ENCODE data around the gene VAPB.

VAPB gene

DNA sequence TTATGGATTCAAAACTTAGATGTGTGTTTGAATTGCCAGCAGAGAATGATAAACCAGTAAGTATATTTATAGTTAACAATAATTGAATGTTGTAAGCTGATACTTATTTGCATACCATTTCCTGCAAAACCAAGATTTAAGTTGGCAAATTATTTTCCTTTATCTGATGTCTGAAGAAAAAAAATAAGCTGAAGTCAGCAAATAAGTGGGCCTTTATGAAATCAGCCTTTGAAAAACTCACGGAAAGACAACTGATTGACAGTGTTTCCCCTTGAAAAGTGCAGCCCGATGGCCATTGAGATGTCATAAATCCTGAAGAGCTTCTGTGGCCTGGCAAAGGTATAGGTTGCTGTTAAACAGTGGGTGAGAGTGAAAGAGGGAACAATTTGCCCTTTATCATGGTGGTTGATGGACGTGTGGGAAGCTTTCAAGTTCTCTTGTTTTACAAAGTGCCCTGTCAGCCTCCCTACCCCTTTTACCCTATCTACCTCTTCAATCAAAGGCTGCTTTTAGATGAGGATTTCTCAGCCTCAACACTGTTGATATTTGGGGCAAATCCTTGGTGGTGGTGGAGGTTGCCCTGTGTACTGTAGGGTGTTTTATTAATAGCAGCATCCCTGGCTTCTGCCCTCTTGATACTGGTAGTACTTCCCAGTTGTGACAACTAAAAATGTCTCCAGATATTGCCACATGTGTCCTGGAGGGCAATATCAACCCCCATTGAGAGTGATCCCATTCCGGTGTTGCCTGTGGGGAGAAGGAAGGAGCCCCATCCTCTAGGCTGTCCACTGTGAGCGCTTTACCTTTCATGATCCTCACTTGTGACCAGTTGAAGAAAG, 50.2 kb downstream of the VAPB start:
- DNase-seq: no peak

DNA sequence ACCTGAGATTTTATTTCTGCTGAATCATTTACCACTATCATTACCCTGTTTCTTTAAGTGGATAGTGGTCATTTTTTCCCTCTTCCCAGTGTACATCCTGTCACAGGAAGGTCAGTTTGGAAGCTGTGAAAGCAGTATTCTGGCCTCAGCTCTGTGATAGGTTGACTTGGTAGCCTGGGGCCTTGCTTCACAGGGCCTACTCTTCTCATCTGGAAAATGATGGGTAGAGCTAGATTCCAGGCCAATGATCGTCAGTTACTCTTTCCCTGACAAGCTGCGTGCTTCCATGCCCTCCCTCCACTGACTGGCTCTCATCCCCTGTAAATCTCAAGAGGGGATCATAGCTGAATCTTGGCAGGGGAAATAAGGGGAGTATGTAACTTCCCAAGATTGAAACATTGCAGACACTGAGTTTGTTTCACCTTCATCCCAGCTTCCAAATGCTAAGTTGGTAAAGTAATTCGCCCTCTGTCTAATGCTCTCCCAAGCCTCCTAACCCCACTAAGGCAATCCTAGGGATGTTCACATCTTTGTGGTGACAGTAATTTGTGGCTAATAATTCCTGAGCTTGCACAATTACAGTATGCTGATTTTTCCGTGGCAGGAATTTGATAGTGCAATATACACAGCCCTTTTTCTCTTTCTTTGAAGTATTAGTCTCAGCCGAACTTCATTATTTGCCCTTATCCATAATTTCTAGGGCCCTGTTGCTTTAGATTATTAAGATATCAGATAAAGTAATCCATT, 51.2 kb downstream of the VAPB start:
- no peak for DNase-seq

DNA sequence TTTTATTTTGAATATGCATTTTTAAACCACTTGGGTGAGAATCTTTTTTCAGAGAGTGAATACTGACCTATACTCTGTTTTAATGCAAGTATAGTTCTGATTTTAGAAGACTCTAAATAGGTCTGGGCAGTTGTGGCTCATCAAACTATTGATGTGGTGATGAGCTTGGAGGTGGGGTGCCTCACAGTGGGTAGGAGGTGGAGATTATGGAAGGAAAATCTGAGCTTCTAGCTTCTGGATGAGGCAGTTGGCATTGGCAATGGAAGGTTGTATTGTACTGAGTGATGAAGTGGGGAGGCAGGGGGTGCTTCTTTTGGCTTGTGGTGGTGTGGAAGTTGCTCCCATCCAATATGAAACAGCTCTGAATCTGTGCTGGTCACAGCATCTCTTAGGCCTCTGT, 52.7 kb downstream of the VAPB start:
- no peak for DNase-seq

DNA sequence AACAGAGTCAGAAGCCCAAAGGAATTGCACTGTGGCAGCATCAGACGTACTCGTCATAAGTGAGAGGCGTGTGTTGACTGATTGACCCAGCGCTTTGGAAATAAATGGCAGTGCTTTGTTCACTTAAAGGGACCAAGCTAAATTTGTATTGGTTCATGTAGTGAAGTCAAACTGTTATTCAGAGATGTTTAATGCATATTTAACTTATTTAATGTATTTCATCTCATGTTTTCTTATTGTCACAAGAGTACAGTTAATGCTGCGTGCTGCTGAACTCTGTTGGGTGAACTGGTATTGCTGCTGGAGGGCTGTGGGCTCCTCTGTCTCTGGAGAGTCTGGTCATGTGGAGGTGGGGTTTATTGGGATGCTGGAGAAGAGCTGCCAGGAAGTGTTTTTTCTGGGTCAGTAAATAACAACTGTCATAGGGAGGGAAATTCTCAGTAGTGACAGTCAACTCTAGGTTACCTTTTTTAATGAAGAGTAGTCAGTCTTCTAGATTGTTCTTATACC, 55.8 kb downstream of the VAPB start:
- DNase-seq: no peak

DNA sequence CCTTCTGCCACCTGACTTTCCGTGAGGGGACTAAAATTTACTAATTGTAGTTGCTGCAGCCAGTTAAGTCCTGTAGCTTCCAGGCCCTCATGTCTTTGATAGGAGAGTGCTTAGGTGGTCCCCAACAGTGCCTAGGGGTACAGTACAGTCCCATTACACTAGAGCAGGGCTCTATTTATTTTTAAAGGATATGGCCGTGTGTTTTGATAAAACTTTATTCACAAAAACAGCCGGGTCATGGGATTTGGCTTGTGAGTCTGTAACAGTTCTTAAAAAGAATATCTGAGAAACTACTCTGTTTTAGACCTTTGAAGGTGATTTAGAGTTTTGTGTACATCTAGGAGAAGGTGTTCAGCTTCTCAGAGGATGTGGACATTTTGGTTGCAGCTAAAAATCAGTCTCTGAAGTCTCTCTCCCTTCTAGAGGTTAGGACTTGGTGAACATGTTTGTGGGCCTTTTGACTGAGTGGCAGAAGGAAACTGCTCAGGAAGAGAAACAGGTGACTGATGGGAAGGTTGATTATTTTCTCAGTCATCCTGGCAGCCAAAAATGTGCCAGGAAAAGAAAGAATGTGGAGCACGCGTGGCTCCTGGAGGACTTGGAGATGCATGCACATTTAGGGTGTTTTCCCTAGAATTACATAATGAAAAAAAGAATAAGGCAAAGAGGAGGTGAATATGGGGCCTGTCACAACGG, 57.4 kb downstream of the VAPB start:
- no peak for DNase-seq

DNA sequence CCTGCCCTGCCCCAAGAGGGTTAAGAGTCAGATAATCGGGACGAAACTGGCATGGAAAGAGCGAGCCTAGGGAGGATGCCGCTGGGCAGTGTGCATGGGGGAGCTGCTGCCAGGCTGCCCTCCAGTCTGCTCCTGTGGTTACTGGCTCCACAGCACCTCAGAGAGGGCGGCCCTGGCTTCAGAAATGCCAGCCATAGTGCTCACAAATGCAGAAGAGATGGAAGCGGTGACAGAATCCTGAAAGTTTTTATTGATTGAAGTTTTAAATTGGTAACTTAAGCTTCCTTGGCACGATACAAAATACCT, 57.9 kb downstream of the VAPB start:
- no peak for DNase-seq

DNA sequence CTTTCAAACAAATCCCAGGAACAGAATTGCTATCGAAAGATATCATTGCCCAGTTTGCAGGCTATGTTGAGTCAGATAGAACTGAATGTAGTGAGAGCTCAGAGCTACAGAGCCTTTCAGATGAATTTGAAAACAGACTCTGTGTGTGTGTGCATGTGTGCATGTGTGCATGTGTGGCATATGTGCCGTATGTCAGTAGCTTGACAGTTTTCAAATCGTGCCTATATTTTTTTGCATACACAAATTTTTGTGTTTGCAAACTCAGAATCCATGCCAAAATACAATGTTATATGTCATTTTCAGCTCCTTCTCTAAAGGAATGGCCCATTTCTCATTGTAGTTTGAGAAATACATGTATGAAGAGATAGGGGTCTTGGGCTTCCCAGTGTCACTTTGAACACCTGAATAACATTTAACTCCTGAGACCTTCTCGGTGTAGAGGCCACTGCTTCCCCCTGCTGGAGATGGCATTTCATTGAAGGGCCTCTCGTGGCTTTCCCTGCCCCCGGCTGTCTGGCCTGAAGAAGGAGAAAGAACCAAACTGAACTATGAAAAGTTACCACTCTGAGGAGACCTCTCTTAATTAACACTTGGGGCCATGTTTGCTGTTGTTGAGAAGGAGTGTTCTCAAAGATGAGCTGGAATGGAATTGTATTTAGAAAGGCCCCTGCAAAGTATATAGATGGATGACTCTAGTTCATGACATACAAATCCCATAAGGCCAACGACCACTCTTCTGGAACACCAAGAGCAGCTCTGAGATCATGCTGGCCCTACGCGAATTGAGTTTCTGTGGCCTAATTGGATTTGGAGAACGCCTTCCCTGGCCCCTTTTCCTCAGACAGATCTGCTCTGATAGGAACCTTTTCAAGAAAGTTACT, 58.7 kb downstream of the VAPB start:
- DNase-seq: peak; percentile 53

DNA sequence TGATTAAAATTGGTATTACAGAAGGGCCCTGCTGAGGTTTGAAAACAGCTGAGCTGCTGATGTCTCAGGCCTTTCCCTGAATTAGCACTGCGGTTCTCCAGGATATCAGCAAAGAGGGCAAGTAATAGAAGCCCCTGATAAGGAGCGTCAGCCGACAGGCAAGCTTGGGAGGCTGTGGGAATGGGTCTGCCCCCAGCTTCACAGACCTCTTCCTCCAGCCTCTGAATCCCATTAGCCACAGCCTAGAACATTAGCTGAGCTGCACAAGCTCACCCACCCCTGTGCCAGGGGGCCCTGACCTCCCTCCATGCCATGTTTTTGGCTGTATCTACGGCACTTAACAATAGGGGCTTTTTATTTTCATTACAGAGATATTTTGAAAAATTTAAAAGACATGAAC, 59.9 kb downstream of the VAPB start:
- no peak for DNase-seq

DNA sequence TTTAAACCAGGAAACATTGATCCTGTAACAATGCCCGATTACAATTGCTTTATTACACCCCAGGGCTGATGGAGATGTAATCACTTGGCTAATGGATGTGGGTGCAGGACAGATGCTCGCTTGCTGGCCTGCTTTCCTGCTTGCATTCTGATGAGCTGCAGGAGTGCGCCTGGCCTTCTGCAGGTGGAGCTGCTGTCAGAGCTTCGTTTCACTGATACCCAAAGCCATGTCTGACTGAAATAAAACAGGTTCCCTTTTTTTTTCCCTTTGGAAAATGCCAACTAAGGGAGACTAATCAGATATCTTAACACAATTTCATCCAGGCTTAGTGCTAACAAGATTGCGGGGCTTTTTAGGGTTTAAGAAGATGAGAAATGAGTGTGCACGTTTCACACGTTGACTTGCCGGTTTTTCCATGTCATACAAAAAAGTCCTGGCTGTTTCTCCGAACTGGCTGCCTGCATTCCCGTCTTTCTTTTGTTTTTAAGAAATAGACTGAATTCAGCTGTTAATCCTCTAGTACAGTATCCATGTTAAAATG, 60.7 kb downstream of the VAPB start:
- DNase-seq: no peak

DNA sequence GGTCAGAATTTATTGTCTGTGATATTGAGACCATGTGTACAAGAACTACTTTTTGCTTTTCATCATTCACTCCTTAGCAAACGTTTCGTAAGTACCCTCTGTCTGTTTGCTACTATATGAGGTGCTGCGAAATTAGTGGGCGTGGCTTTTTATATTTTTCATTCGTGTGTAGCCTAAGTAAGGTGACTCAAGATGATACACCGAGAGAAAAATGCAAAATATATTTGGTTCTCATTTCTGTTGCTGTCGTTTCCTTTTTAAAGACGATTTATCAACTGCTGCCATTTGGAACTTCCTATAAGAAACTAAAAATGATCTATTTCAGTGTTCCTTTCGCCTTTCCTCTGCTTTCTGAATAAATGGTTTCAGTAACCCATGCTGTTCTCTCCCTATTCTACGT, 61.2 kb downstream of the VAPB start:
- DNase-seq: peak; percentile 62

DNA sequence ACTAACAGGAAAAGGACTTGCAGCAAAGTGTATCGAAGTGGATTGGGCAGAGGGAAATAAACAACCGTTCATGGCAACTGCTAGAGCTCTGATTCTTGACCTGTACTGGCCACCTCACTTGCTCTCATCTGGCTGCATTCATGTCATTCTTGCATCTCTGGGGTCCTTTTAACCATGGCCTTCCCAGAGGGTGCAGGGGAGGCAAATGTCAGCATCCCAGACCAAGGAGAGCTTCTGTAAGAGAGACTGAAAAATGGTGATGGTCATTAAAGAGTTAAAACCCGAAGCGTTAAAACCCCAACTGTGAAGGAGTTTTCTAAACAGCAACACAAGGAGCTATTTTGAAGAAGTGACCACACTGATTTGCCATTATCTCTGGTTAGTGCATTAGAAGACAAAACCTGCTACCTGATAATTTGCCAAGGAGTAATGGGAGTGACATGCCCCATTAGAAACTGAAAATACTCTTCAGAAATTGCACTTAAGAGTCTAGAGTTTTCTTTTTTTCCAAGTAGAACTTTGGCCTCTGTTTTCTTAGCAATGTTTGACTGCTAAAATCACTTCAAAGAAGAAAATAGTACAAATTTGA, 63.7 kb downstream of the VAPB start:
- no peak for DNase-seq

DNA sequence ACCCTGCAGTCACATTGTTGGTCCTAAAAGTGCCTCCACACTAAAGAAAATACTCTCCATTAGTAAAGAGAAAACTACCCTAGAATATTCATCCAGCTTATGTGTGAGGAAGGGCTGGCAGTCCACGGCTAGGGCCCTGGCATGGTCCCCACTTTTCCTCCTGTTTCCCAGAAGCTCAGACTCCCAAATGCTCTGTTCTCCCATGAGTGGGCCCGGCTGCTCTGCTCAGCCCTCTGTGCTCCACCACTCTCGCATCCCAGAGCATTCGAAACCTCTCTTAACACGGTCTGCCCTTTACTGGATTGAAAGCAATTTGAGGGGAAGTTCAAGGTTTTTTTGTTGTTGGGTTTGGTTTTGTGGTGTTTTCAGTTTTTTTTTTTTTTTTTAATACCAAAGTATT, 64.4 kb downstream of the VAPB start:
- no peak for DNase-seq

DNA sequence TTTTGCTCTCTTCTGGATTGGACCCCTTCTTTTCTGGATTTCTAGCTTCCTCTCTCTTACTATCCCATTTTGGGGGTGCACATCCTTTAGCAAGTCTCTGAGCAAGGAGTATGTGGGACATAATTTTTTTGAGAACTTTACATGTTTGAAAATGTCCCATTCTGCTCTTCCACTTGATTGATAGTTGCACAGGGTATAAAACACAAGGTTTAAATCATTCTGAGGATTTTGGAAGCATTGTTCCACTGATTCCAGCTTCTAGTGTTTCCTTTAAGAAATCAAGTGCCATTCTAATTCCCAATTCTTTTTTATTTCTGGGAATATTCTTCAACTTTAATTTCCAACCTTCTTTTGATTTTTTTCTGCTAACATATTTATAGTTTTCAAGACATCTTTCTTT, 65.4 kb downstream of the VAPB start:
- DNase-seq: no peak

DNA sequence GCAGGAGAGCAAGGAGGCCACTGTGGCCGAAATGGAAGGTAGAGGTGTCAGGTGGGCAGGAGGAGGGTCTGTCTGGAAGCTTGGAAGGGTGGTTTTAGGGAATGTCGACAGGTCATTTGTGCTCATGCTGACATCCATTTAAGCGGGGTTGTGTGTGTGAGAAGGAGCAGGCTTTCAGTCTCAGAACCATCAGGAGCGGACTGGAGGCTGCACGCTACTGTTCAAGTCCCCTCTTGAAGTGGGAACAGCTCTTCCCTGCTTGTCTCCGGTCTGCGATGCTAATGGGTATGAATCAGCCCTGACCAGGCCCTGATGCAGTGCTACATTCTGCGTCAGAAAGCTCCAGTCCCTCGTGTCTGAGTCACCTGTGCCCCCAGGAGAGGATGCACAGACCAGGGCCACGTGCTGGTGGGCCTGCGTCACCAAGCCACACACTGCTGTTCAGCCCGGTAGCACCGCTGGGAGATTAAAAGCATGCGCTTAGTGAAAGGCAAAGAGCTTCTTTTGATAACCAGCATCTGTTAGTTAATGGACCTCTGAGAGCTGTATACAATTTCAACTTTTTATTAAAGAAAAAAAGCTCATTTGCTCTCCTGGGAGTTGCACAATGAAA, 68.2 kb downstream of the VAPB start:
- peak; percentile 95 for DNase-seq

DNA sequence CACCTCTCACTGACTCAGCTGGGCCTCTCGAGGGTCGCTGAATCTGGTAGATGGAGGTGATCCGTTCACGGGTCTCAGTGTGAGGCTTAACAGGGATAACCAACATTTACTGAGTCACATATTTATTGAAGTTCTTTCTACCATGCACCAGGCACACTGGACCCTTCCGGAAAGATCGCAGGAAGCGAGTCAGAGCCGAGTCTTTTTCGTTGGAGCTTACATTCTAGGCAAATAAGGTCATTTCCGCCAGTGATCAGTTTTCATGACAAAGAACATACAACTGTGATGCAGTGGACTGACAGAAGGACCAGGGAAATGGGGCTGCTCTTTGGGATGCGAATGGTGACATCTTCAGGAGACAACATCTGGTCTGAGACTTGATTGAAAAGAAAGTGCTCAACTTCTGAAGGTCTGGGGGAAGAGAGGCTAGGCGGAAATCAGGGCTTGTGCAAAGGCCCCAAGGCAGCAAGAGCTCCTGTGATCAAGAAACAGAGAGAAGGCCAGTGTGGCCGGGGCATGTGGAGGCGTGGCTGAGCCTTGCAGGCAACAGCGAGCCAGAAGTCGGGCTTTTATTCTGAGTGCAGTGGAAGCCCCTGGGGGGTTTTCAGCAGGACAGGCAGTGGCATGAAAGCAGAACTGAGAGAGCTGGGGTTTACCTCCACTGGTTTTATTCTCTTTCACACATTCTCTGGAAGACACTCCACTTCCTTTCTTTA, 69.5 kb downstream of the VAPB start:
- DNase-seq: peak; percentile 74

DNA sequence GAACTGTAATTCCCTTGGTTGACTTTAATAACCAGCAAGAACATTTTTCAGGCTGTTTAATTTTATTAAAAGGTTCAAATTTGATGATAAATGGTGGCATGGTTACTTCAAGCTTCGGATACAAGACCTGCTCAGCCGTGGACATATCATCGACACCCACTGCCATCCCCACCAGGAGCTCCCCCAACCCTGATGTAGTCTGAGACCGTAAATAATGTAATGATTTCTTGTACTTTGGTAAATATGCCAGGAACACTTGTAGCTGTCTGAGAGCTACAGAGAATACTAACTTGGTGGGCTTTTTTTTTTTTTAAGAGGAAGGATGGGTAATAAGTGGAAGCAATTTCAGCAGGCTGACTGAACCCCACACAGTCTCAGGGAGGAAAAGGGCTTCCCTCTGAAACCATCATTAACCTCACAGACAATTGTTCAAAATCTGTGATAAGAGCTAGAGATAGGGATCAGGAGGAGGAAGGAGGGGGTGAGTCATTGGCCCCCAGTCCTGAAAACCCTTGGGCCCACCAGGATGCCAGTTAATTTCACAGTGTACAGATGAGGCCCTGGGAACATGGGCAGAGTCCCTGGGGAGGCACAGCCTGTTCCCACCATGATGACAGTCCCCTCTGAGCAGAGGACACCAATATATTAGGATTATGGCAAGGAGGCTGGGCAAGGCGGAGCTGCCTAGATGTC, 70.2 kb downstream of the VAPB start:
- no peak for DNase-seq

DNA sequence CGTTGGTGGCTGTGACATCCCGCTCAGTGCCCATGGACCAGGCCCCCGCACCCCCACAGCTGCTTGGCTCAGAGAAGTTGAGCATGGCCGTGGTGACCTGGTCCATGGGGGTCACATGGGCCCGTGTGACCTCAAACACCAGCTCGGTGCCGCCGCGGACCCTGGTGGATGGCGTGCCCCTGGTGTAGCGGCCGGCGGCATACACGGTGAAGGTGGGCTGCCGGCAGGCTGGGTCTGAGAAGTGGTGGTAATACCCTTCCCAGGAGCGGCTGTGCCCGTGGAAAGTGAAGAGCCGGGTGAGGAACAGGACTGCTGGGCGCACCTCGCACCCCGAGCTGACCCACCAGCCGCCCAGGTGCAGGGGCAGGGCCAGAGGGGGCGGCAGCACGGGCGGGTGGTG, 72.1 kb downstream of the VAPB start:
- DNase-seq: no peak

DNA sequence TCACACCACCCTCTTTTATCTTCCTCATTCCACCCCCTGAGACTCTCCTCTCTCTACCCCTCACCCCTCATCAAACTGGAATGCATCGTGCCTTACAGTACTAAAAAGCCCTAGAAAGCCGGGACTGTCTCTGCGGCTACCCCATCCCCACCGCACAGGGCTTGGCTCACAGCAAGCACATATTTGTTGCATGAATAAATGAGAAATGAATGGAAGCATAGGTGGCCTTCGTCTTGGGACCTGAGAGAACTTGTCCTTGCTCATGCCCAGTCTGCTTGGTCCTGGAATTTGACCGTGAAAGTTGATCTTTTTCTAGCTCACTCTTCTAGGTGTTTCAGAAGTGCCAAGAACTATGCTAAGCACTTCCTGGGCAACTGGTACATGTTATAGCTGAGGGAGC, 72.9 kb downstream of the VAPB start:
- peak; percentile 72 for DNase-seq

DNA sequence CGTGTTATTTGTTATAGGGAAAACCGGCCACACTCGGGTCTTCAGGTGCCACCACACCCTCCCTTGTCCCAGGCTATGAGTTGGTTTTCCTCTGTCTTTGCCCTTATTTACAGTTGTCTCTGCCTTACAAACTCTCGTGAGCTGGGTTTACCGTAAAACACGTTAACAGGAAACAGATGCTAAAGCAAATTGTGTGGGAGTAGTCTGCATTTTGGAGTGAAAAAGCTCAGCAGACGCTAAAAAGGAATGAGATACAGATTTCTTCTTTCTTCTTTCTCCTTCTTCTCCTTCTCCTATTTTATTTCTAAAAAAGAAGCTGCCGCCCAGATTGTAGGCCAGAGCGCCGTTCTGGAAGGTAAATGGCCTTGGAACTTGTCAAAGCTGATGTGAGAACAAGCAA, 74.2 kb downstream of the VAPB start:
- no peak for DNase-seq

DNA sequence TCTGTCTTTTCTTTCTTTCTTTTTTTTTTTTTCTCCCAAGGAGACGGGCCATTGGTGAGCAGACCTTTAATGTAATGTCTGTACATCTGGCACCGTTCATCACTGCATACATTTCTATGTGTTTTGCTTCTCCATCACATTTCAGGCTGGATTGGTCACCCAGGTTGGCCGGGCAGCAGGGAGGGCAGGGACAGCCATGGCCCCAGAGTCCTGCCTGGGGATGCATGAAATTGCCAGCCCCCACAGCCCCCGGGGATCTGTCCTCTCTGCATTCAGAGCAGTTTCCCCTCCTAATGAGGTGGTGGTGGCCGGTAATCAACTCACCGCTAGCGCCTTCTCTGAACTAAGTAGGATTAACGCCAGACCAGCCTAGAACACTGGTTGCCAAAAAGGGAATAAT, 75.8 kb downstream of the VAPB start:
- no peak for DNase-seq

Data from fibroblast of skin of right biceps (primary cell).